NT2/D1 (cell line): Measurements from ENCODE around the gene ZNF385C.

Experiments
- SUZ12 ChIP-seq: IDR thresholded peaks from 2 replicates; pipeline ENCODE4 v1.6.1; 2011; ENCODE audit not compliant: insufficient read length, insufficient read depth; ENCODE audit errors: extremely low read depth
- YY1 ChIP-seq: IDR thresholded peaks from 2 replicates; pipeline ENCODE4 v1.6.1; 2011; ENCODE audit not compliant: insufficient read length, insufficient read depth

DNA sequence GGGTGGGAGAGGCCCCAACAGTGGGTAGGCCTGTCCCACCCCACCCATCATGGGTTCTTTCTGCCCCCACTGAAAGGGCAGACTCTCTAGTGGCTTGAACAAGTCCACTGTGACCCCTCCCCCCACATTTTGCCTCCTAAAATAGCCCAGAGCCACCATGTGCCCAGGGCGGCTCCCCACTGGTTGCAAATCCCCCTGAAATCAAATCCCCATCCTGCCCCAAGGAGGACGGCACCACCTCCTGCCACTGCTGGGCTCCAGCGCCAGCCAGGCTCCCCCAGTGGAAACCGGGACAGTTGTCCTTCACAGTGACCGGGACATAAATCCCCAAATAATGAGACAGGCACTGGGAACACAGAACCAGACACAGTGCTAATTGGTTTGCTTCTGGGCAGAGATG lies 20.5 kb downstream of the ZNF385C start:
- TF ChIP-seq YY1 (no peak), SUZ12 (no peak)
